ENCODE data around the gene HSD3B7.
"Not testable (repeated sequence)": the region's sequence is repeated elsewhere in the genome, so short reads cannot be mapped to it uniquely, and the experiment has no call there.

Gene HSD3B7

GRCh38 chr16:30984669-30985400 lies at the start of gene HSD3B7:
HSD3B7 (plus strand) TSS chr16:30985207; CDS start chr16:30985659, 452 bp downstream.
- DNase-seq = peak; percentile 36

- no peak for DNase-seq
Observed at GRCh38 chr16:30937692-30938091, 47.3 kb upstream of the HSD3B7 start.

GRCh38 chr16:30939571-30939970 lies 45.4 kb upstream of the HSD3B7 start:
- not testable (repeated sequence) for DNase-seq

- no peak for DNase-seq
Observed at GRCh38 chr16:30941600-30942425, 43.2 kb upstream of the HSD3B7 start.

- DNase-seq = no peak
Observed at GRCh38 chr16:30942426-30942806, 42.6 kb upstream of the HSD3B7 start.

GRCh38 chr16:30944352-30944751 lies 40.7 kb upstream of the HSD3B7 start:
- DNase-seq = no peak

- no peak for DNase-seq
Observed at GRCh38 chr16:30946671-30947540, 38.1 kb upstream of the HSD3B7 start.

GRCh38 chr16:30947541-30947858 lies 37.5 kb upstream of the HSD3B7 start:
- DNase-seq = no peak

- peak; percentile 75 for DNase-seq
Observed at GRCh38 chr16:30947859-30948666, 36.9 kb upstream of the HSD3B7 start.

GRCh38 chr16:30948667-30949649 lies 36.0 kb upstream of the HSD3B7 start, which contains the start of gene ORAI3:
ORAI3 (plus strand) TSS chr16:30949068; CDS start chr16:30949290, 222 bp downstream.
- no peak for DNase-seq

- DNase-seq = peak; percentile 11
Observed at GRCh38 chr16:30949650-30950515, 35.1 kb upstream of the HSD3B7 start.

GRCh38 chr16:30950516-30951065 lies 34.4 kb upstream of the HSD3B7 start:
- no peak for DNase-seq

GRCh38 chr16:30951193-30951592 lies 33.8 kb upstream of the HSD3B7 start:
- DNase-seq = no peak

GRCh38 chr16:30951750-30952149 lies 33.3 kb upstream of the HSD3B7 start:
- no peak for DNase-seq

GRCh38 chr16:30953111-30953510 lies 31.9 kb upstream of the HSD3B7 start:
- no peak for DNase-seq

GRCh38 chr16:30953511-30954124 lies 31.4 kb upstream of the HSD3B7 start:
- DNase-seq = no peak

GRCh38 chr16:30954993-30955392 lies 30.0 kb upstream of the HSD3B7 start:
- no peak for DNase-seq

GRCh38 chr16:30956601-30957455 lies 28.2 kb upstream of the HSD3B7 start:
- peak; percentile 61 for DNase-seq
